Tibial nerve (tissue), 4 donors: ENCODE data around the gene CRISPLD2. TPM values are rescaled to one million over a fixed set of nuclear protein-coding genes. Genes with fewer than 3 reads are reported as not detected.

Source experiments
- DNase-seq, 2 donors: peaks; one replicate each; pipeline ENCODE4 v3.0.0-alpha.2; 2019; ENCODE audit warnings: low spot score in 2 of 2
- H3K27ac ChIP-seq, 4 donors: fragments of 200-600 bp; sonication (generic) in 3 of 4; one replicate each; pipeline ENCODE4 v1.5.1; 2017 to 2019; ENCODE audit warnings: mild to moderate bottlenecking in 1 of 4
- H3K27me3 ChIP-seq, 2 donors: fragments of 200-600 bp; sonication (generic) in 1 of 2; one replicate each; pipeline versions ENCODE4 v1.5.1 to v1.6.0; 2017 to 2019
- H3K36me3 ChIP-seq, 3 donors: fragments of 200-600 bp; sonication (generic); one replicate each; pipeline ENCODE4 v1.5.1; 2018 to 2019
- H3K4me1 ChIP-seq, 4 donors: fragments of 200-600 bp; sonication (generic) in 3 of 4; one replicate each; pipeline ENCODE4 v1.5.1; 2017 to 2019
- H3K4me3 ChIP-seq, 4 donors: fragments of 200-600 bp; sonication (generic) in 3 of 4; one replicate each; pipeline ENCODE4 v1.5.1; 2017 to 2019; ENCODE audit warnings: mild to moderate bottlenecking in 1 of 4, moderate library complexity in 1 of 4
- H3K9me3 ChIP-seq, 4 donors: fragments of 200-600 bp; sonication (generic) in 3 of 4; one replicate each; pipeline ENCODE4 v1.5.1; 2017 to 2019
- CTCF ChIP-seq, 5 experiments: fragments of 200-600 bp in 3 of 5; fragments of 450-650 bp in 2 of 5; sonication (generic) in 3 of 5; IDR thresholded peaks; one replicate each; pipeline ENCODE4 v1.5.1; 2016 to 2019; ENCODE audit warnings: antibody characterized with exemption in 5 of 5, mild to moderate bottlenecking in 3 of 5, moderate library complexity in 2 of 5
- EP300 ChIP-seq, 2 donors: sonication (generic); formaldehyde crosslinking; IDR thresholded peaks; one replicate each; pipeline ENCODE4 v1.6.1; 2017; ENCODE audit warnings: antibody characterized with exemption in 2 of 2, mild to moderate bottlenecking in 1 of 2
- POLR2A ChIP-seq, 2 donors: fragments of 450-650 bp; IDR thresholded peaks; one replicate each; pipeline ENCODE4 v1.6.1; 2017; ENCODE audit warnings: antibody characterized with exemption in 2 of 2, mild to moderate bottlenecking in 2 of 2, moderate library complexity in 2 of 2
- WGBS, 2 donors: methylation state at CpG; one replicate each; pipeline ENCODE4 v1.1.5; 2018; 5-methylcytosine and 5-hydroxymethylcytosine counted together
- total RNA-seq, 4 donors: library from RNA; depleted of rRNA; stranded (reverse); fragments of >200 nt; gene quantifications; one replicate each; pipeline ENCODE4 v1.1.0, GENCODE V29; 2016

The CRISPLD2 gene
- total RNA-seq, 4 donors from 2014 or later = 136 to 232 (median 207) TPM

- no peaks in the 10 kb centered on the region for H3K4me1 ChIP-seq
- WGBS, 2 donors = 74 to 84% methylated on average over 4 of the region's 4 CpGs
- TF ChIP-seq EP300 (IDR thresholded peaks at IDR 0.05) (no peak), POLR2A (IDR thresholded peaks at IDR 0.05) (no peak), CTCF (IDR thresholded peaks at IDR 0.05) (no peak)
- peaks cover 0 to 77% (median 0%) of the 10 kb centered on the region in 3 donors for H3K36me3 ChIP-seq
- DNase-seq = no peak
- no peak overlapping the region for H3K4me3 ChIP-seq
- H3K27me3 ChIP-seq = no peaks in the 10 kb centered on the region
- H3K9me3 ChIP-seq = no peaks in the 10 kb centered on the region
- no peak overlapping the region for H3K27ac ChIP-seq
Measured at GRCh38 chr16:84874004-84874435, 54.2 kb downstream of the CRISPLD2 start.

GRCh38 chr16:84874553-84874952 lies 54.8 kb downstream of the CRISPLD2 start:
- no peak overlapping the region for H3K27ac ChIP-seq
- peaks cover 0 to 72% (median 0%) of the 10 kb centered on the region in 3 donors for H3K36me3 ChIP-seq
- TF ChIP-seq CTCF (IDR thresholded peaks at IDR 0.05) (no peak), POLR2A (IDR thresholded peaks at IDR 0.05) (no peak), EP300 (IDR thresholded peaks at IDR 0.05) (no peak)
- DNase-seq = no peak
- H3K27me3 ChIP-seq = no peaks in the 10 kb centered on the region
- no peaks in the 10 kb centered on the region for H3K4me1 ChIP-seq
- H3K9me3 ChIP-seq = no peaks in the 10 kb centered on the region
- WGBS, 2 donors = 46 to 54% methylated on average over 5 of the region's 5 CpGs
- H3K4me3 ChIP-seq = no peak overlapping the region

- Histone ChIP-seq H3K36me3 (peaks cover 0 to 68% (median 0%) of the 10 kb centered on the region in 3 donors), H3K9me3 (no peaks in the 10 kb centered on the region), H3K4me3 (no peak overlapping the region), H3K27me3 (no peaks in the 10 kb centered on the region), H3K4me1 (no peaks in the 10 kb centered on the region), H3K27ac (no peak overlapping the region)
- WGBS, 2 donors = 73 to 83% methylated on average over 3 of the region's 3 CpGs
- DNase-seq = no peak
- no peak for TF ChIP-seq CTCF (IDR thresholded peaks at IDR 0.05)
Measured at GRCh38 chr16:84874983-84875382, 55.2 kb downstream of the CRISPLD2 start.

- Histone ChIP-seq H3K36me3 (peaks cover 0 to 59% (median 0%) of the 10 kb centered on the region in 3 donors), H3K9me3 (no peaks in the 10 kb centered on the region), H3K27me3 (no peaks in the 10 kb centered on the region), H3K4me1 (peaks cover 0 to under 1% (median 0%) of the 10 kb centered on the region in 4 donors), H3K4me3 (no peak overlapping the region), H3K27ac (no peak overlapping the region)
- WGBS, 2 donors = 94% methylated on average over 6 of the region's 6 CpGs
- DNase-seq = no peak
- TF ChIP-seq EP300 (IDR thresholded peaks at IDR 0.05) = no peak
Measured at GRCh38 chr16:84875846-84876245, 56.1 kb downstream of the CRISPLD2 start.

- Histone ChIP-seq H3K9me3 (no peaks in the 10 kb centered on the region), H3K27me3 (no peaks in the 10 kb centered on the region), H3K4me3 (no peak overlapping the region), H3K4me1 (peaks cover 0 to 12% (median 0%) of the 10 kb centered on the region in 4 donors), H3K36me3 (peaks cover 0 to 52% (median 0%) of the 10 kb centered on the region in 3 donors), H3K27ac (no peak overlapping the region)
- DNase-seq = no peak
- TF ChIP-seq CTCF (IDR thresholded peaks at IDR 0.05) (no peak), POLR2A (IDR thresholded peaks at IDR 0.05) (no peak), EP300 (IDR thresholded peaks at IDR 0.05) (no peak)
- WGBS, 2 donors = 88 to 93% methylated on average over 12 to 13 of the region's 13 CpGs
Measured at GRCh38 chr16:84876873-84877606, 57.3 kb downstream of the CRISPLD2 start.
